ENCODE measurements around the gene SCLY. TPM values are rescaled to one million over a fixed set of nuclear protein-coding genes. Genes with fewer than 3 reads are reported as not detected.

SCLY gene
- total RNA-seq, 1 donor from 2014 or later = 46.1 TPM

- no peak for DNase-seq (ENCODE audit: low read depth, low spot score)
- Mint-ChIP-seq H3K4me1 (peaks cover 18% of the 10 kb centered on the region), H3K27me3 (ENCODE audit: low read depth) (no peaks in the 10 kb centered on the region), H3K27ac (ENCODE audit: unreplicated experiment) (no peak overlapping the region), H3K9me3 (no peaks in the 10 kb centered on the region), H3K36me3 (ENCODE audit: low read depth) (no peaks in the 10 kb centered on the region), H3K4me3 (no peak overlapping the region)
- TF ChIP-seq CTCF (conservative IDR thresholded peaks at IDR 0.05) = no peak
Measured at GRCh38 chr2:238104691-238105371, 44.0 kb downstream of the SCLY start.

GRCh38 chr2:238105506-238106338, 44.9 kb downstream of the SCLY start:
- H3K4me3 Mint-ChIP-seq = no peak overlapping the region
- H3K27ac Mint-ChIP-seq (ENCODE audit: unreplicated experiment) = no peak overlapping the region
- DNase-seq (ENCODE audit: low read depth, low spot score) = no peak
- H3K27me3 Mint-ChIP-seq (ENCODE audit: low read depth) = no peaks in the 10 kb centered on the region
- no peaks in the 10 kb centered on the region for H3K36me3 Mint-ChIP-seq (ENCODE audit: low read depth)
- TF ChIP-seq CTCF (conservative IDR thresholded peaks at IDR 0.05) = no peak
- H3K9me3 Mint-ChIP-seq = no peaks in the 10 kb centered on the region
- H3K4me1 Mint-ChIP-seq = peaks cover 18% of the 10 kb centered on the region

GRCh38 chr2:238106339-238106697, 45.5 kb downstream of the SCLY start:
- Mint-ChIP-seq H3K4me1 (peaks cover 18% of the 10 kb centered on the region), H3K4me3 (no peak overlapping the region), H3K36me3 (ENCODE audit: low read depth) (no peaks in the 10 kb centered on the region), H3K27me3 (ENCODE audit: low read depth) (no peaks in the 10 kb centered on the region), H3K27ac (ENCODE audit: unreplicated experiment) (no peak overlapping the region), H3K9me3 (peaks cover 2% of the 10 kb centered on the region)
- DNase-seq (ENCODE audit: low read depth, low spot score) = no peak
- no peak for TF ChIP-seq CTCF (conservative IDR thresholded peaks at IDR 0.05)

GRCh38 chr2:238106698-238107524, 46.1 kb downstream of the SCLY start:
- Mint-ChIP-seq H3K9me3 (peaks cover 3% of the 10 kb centered on the region), H3K36me3 (ENCODE audit: low read depth) (no peaks in the 10 kb centered on the region), H3K27me3 (ENCODE audit: low read depth) (no peaks in the 10 kb centered on the region), H3K27ac (ENCODE audit: unreplicated experiment) (no peak overlapping the region), H3K4me3 (no peak overlapping the region), H3K4me1 (peaks cover 18% of the 10 kb centered on the region)
- no peak for DNase-seq (ENCODE audit: low read depth, low spot score)
- peak; percentile 32 for TF ChIP-seq CTCF (conservative IDR thresholded peaks at IDR 0.05)
